Hepatocyte (in vitro differentiated cells): ENCODE results near the gene MSANTD2.

Experiments
- CTCF ChIP-seq: fragments of 200-600 bp; sonication (generic); IDR thresholded peaks from 2 replicates; pipeline ENCODE4 v1.5.1; 2016; ENCODE audit warnings: antibody characterized with exemption, mild to moderate bottlenecking; ENCODE audit not compliant: poor library complexity
- EZH2phosphoT487 ChIP-seq: fragments of 200-600 bp; sonication (generic); IDR thresholded peaks from one replicate; pipeline ENCODE4 v1.6.1; 2018; ENCODE audit warnings: antibody characterized with exemption, mild to moderate bottlenecking, low read depth, moderate library complexity; ENCODE audit not compliant: unreplicated experiment, severe bottlenecking

DNA sequence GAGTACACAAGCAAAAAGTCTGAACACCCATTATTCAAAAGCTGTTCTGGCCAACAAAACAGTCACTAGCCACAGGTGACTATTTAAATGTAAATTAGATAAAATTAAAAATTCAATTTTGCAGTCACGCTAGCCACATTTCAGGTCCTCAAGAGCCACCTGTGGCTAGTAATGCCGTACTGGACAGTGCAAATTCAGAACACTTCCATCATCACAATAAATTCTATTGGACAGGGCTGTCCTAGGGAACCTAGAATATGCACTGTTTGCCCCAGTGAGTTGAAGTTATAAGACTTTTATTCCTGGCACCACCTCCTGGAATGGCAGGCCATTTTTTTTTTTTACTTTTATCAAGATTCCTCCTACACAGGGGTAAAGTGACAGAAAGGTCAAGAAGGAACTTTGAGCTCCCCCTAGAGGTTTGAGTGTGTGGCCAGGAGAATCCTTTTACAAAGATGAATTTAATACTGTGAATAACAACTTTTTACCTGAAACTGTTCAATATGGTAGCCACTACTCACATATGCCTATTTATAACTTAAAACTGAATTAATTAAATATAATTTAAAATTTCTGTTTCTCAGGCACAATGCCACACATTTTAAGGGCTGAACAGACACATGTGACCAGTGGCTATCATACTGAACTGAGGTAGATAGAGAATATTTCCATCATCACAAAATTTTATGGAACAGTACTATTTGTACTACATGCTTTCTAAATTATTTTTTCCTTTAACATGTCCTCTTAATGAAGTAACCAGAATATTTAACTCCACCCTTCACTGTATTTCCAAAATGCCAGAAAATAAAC is 6.5 kb downstream of the MSANTD2 start:
- TF ChIP-seq CTCF = peak; percentile 61
- no peak for TF ChIP-seq EZH2phosphoT487
